ENCODE data around the gene DMD. TPM values are rescaled to one million over a fixed set of nuclear protein-coding genes. Genes with fewer than 3 reads are reported as not detected.

DMD gene
- total RNA-seq, 6 experiments from 2014 or later: 4.9 to 6.0 (median 5.5) TPM

DNA sequence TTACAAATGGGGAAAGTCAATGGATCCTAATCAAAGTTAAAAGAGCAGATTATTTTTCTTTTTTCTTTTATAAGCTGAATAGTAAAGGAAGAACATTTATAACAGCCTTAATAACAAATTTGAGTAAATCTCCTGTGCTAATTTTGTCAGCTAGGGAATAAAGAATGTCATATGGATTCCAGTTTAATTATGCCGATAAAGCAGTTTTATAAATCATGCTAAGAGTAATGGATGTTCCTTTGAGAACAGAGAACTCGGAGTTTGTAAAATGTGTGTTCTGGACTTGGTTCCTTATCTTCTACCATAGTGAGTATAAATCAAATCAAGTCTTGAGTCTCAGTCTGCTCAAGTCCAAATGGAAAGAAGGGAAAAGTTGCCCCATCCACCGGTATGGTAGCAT is 1959.2 kb downstream of the DMD start:
- no peaks in the 10 kb centered on the region for H3K36me3 Mint-ChIP-seq (ENCODE audit: low read depth)
- H3K4me1 Mint-ChIP-seq (ENCODE audit: low read depth): peaks cover 5% of the 10 kb centered on the region; the same call in 1 of the 2 replicates
- DNase-seq: no peak
- no peak overlapping the region for H3K27ac Mint-ChIP-seq
- H3K9me3 Mint-ChIP-seq: no peaks in the 10 kb centered on the region
- TF ChIP-seq, protein P1, sequence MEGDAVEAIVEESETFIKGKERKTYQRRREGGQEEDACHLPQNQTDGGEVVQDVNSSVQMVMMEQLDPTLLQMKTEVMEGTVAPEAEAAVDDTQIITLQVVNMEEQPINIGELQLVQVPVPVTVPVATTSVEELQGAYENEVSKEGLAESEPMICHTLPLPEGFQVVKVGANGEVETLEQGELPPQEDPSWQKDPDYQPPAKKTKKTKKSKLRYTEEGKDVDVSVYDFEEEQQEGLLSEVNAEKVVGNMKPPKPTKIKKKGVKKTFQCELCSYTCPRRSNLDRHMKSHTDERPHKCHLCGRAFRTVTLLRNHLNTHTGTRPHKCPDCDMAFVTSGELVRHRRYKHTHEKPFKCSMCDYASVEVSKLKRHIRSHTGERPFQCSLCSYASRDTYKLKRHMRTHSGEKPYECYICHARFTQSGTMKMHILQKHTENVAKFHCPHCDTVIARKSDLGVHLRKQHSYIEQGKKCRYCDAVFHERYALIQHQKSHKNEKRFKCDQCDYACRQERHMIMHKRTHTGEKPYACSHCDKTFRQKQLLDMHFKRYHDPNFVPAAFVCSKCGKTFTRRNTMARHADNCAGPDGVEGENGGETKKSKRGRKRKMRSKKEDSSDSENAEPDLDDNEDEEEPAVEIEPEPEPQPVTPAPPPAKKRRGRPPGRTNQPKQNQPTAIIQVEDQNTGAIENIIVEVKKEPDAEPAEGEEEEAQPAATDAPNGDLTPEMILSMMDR (IDR thresholded peaks at IDR 0.05): no peak
- H3K27me3 Mint-ChIP-seq (ENCODE audit: insufficient read depth): no peaks in the 10 kb centered on the region
- H3K4me3 Mint-ChIP-seq: no peak overlapping the region

DNA sequence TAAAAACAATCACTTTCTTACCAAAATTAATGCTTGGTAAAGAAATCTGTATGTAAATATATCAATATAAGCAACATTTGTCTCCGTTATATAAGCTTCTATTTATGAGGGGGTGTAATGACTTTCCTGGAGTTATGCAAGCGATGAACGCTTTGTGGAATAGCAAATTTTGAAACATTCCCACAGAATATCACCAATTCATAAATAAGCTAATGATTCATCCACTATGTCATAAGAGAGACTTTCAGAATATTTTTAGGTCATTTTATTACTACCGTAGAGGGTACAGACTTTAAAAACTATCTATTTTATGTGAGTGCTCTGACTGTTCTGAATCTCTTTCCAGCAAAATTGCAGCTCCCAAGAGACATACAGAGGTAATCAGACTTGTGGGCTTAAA is 1960.0 kb downstream of the DMD start:
- no peak for DNase-seq
- no peak overlapping the region for H3K27ac Mint-ChIP-seq
- peaks cover 5% of the 10 kb centered on the region; the same call in 1 of the 2 replicates for H3K4me1 Mint-ChIP-seq (ENCODE audit: low read depth)
- H3K9me3 Mint-ChIP-seq: no peaks in the 10 kb centered on the region
- H3K27me3 Mint-ChIP-seq (ENCODE audit: insufficient read depth): no peaks in the 10 kb centered on the region
- H3K36me3 Mint-ChIP-seq (ENCODE audit: low read depth): no peaks in the 10 kb centered on the region
- TF ChIP-seq, protein P1 (IDR thresholded peaks at IDR 0.05): no peak
- H3K4me3 Mint-ChIP-seq: no peak overlapping the region

DNA sequence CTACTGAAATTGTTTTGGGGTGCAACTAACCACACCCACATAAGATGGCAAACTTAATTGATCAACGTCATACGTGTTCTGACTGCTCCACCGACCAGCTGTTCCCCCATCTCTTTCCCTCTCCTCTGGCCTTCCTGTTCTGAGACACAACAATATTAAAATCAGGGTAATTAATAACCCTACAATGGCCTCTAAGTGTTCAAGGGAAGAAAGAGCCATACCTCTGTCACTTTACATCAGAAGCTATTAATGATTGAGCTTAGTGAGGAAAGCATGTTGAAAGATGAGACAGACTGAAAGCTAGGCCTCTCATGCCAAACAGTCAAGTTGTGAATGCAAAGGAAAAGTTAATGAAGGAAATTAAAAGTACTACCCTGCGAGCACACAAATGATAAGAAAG is 1965.6 kb downstream of the DMD start:
- H3K4me1 Mint-ChIP-seq (ENCODE audit: low read depth): no peaks in the 10 kb centered on the region
- TF ChIP-seq, protein P1 (IDR thresholded peaks at IDR 0.05): no peak
- no peak overlapping the region for H3K27ac Mint-ChIP-seq
- no peak for DNase-seq
- no peaks in the 10 kb centered on the region for H3K9me3 Mint-ChIP-seq
- H3K27me3 Mint-ChIP-seq (ENCODE audit: insufficient read depth): no peaks in the 10 kb centered on the region; the same call in 1 of the 2 replicates
- H3K36me3 Mint-ChIP-seq (ENCODE audit: low read depth): no peaks in the 10 kb centered on the region
- H3K4me3 Mint-ChIP-seq: no peak overlapping the region

DNA sequence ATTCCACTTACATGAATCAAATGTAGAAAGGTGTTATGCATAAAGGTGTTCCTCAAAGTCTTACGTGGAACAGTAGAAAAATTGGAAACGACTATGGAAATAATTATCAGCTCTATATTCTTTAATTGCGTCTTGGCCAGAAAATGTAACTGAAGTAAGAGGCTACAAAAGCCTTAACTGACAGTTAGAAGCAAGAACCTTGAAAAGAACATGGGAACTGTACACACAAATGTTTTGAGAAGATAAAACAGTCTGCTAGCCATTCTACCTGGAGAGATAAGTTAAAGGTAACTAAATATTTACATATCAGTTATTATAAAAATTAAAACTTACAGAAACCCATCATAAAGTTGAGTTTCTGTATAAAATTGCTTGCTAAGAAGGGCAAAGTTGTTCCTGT is 1967.5 kb downstream of the DMD start:
- H3K9me3 Mint-ChIP-seq: no peaks in the 10 kb centered on the region
- TF ChIP-seq, protein P1 (IDR thresholded peaks at IDR 0.05): no peak
- H3K4me3 Mint-ChIP-seq: no peak overlapping the region
- no peak for DNase-seq
- H3K27me3 Mint-ChIP-seq (ENCODE audit: insufficient read depth): no peaks in the 10 kb centered on the region; the same call in 1 of the 2 replicates
- H3K36me3 Mint-ChIP-seq (ENCODE audit: low read depth): no peaks in the 10 kb centered on the region
- H3K27ac Mint-ChIP-seq: no peak overlapping the region
- no peaks in the 10 kb centered on the region for H3K4me1 Mint-ChIP-seq (ENCODE audit: low read depth)

DNA sequence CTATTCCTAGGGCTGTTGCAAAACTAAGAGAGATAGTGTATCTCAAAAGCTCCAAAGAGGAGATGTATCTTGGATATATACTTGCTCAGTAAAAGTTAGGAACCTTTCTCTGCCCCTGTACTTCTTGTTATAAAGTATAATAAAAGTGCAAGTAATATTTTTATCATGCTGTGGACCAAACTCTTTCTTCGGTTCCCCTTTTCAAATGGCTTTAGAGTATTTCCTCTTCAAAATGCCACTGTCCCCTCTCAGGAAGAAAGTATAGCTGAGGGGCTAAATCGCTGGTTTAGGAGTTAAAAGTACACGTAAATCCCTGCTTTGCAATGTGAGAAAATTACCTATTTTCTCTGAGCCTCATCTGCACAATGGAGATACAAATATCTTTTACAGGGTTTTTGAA is 1970.4 kb downstream of the DMD start:
- no peaks in the 10 kb centered on the region for H3K9me3 Mint-ChIP-seq
- no peak for DNase-seq
- H3K27me3 Mint-ChIP-seq (ENCODE audit: insufficient read depth): peaks cover 2% of the 10 kb centered on the region; the same call in 1 of the 2 replicates
- no peak overlapping the region for H3K4me3 Mint-ChIP-seq
- no peaks in the 10 kb centered on the region for H3K36me3 Mint-ChIP-seq (ENCODE audit: low read depth)
- H3K27ac Mint-ChIP-seq: no peak overlapping the region
- TF ChIP-seq, protein P1 (IDR thresholded peaks at IDR 0.05): no peak
- no peaks in the 10 kb centered on the region for H3K4me1 Mint-ChIP-seq (ENCODE audit: low read depth)

DNA sequence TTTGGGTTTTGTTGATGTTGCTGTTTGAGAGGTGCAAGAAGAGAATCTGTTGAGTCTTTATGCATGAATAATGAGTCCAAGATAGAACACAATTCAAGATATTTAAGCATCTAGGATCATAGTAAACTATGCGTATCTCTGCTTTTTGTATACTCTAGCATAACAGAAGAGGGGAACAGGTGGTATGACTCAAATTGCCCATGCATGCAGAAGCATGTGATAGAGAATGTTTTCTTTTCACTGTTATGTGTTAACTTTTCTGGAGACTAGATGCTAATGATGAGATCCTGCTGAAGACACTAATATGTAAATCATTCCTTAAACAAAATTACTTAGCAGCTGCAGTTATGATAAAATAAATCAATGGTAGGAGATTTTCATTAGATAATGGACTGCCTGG is 1974.2 kb downstream of the DMD start:
- no peak overlapping the region for H3K27ac Mint-ChIP-seq
- H3K27me3 Mint-ChIP-seq (ENCODE audit: insufficient read depth): peaks cover 2% of the 10 kb centered on the region; the same call in 1 of the 2 replicates
- DNase-seq: no peak
- H3K4me1 Mint-ChIP-seq (ENCODE audit: low read depth): no peaks in the 10 kb centered on the region
- TF ChIP-seq, protein P1 (IDR thresholded peaks at IDR 0.05): no peak
- H3K9me3 Mint-ChIP-seq: no peaks in the 10 kb centered on the region
- no peak overlapping the region for H3K4me3 Mint-ChIP-seq
- H3K36me3 Mint-ChIP-seq (ENCODE audit: low read depth): no peaks in the 10 kb centered on the region

Measured in HFFc6 (cell line).